ENCODE data around the gene MAN1A2.

Gene MAN1A2

DNA sequence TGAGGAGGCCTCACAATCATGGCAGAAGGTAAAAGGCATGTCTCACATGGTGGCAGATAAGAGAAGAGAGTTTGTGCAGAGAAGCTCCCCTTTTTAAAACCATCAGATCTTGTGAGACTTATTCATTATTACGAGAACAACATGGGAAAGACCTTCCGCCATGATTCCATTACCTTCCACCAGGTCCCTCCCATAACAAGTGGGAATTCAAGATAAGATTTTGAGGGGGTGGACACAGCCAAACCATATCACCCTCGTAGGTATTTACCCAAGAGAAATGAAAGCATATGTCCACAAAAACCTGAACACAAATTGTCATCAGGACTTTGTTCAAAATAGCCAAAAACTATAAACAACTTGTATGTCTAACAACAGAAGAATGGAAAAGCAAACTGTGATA lies 192.7 kb downstream of the MAN1A2 start:
- no peak for DNase-seq (ENCODE audit: low read depth)

DNA sequence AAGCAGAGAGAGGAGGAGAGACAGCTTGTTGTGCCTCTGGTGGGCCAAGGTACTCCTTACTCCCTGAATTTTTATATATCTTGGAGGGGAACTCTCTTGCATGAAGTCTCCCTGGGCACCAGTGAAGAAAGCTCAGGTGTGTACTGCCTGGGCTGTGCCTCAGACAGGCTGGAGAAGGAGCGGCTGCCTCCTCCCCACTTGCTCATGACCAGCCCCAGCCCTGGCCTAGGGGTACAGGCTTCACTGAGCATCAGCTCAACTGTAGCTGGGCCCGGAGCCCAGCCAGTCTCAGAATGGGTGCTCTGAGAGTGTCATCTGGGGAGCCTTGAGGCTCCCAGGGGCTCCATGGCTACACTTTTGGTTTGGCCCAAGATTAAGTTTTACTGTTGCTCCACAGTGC lies 193.8 kb downstream of the MAN1A2 start:
- DNase-seq (ENCODE audit: low read depth), result no peak

DNA sequence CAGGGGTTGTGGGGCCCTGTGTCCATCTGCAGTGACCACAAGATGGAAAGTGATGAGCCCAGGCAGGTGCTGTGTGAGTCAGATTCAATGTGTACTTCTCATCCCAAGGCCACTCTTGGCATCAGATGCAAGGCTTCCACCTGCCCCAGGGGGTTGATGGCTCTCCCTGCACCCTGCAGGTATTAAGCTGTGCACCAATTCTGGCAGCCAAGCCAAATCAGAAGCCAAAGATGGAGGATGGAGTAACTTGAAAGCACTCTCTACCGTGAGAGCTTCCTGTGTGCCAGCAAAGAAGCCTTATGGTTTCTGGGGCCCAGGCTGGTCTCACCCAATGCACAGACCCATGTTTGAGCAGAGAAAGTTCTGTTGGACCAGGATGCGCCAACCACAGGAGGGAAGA lies 194.3 kb downstream of the MAN1A2 start:
- no peak for DNase-seq (ENCODE audit: low read depth)

DNA sequence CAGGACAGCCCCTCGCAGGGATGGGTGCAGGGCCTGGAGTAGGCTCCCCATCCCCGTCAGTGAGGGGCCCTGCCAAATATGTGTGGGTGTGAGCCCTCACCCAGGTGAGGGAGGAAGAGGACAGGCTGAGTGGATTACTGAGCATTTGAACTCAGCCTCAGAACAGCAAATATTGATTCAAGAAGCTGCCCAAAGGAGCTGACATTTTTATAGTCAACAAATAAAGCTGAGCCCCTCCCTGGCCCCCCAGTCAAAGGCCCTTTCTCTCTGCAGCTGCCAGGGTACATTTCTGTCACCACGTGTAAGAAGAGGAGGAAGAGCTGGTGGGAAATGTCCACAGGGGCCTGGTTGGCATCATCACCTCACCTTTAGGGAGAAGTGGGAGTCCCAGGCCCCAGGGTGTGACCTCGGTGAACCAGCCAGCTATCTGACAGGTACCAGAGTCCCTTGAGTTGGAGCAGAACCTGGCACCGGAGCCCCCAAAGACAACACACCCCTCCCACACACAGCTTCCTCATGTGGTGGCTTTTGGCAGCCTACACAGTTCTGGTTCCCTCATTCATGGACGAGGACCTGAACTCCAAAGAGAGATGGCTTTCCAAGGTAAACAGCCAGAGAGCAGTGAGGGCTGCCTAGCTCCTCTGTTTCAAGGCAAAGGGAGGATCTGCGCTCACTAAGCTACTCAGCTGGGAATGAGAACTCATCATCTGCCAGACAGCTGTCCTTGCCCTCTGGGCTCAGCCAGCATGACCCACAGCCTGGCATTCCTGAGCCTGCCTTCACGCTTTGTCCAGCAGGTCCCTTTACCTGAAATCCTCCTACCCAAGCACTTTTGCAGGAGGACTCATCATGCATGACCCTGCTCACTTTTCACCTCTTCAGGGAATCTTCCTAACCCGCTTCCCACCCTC lies 195.6 kb downstream of the MAN1A2 start:
- DNase-seq (ENCODE audit: low read depth), result no peak

DNA sequence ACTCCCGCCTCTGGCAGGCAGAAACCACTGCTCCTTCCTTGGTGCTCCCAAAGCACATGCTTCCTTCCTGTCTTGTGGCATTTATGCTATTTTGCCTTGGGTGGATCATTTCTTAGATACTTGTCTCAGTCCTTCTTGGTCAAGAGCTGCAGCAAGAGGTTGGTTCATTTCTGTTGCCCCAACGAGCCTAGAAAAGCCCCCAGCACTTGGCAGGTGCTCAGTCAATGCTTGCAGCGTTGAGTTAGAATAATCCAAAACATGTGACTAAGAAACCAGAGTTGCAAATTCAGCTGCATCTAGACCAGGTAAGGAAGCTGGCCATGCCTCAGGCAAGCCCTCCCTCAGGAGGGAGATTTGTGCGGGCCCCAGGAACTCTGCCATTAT lies 196.2 kb downstream of the MAN1A2 start:
- DNase-seq (ENCODE audit: low read depth), result no peak

DNA sequence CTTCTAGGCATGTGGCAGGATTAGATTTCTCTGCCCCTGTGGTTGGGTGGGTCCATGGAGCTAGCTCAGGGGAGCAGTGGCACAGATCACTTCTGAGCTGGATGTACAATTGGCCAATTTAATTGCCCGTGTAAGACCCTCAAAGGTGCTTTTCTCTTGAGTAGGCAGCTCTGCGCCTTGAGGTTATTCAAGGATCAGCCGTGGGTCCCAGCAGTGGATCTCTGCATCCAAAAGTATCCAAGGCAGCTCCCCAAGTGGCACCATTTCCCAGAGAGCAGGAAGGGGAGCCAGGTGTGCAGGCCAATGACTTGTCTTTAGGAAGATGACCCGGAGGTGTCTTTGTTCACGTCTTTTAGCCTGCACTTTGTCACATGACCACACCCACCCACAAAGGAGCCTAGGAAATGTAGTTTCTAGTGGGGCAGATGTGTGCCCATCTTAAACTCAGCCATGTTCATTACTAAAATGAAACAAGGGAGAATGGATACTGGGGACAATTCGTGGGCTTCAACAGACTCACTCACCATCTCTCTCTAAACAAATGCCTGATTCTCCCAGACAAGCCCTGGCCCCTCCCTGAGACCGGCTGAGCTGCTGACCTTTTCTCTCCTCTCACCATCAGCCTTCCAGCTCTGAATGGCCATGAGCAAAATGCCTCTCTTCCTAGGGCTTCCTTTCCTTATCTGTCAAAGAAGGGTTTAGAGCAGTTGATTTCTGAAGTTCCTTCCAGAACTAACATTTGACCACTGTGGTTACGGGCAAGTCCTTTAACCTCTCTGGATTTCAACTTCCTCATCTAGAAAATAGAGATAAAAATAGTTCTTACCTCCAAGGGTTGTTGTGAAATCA lies 197.2 kb downstream of the MAN1A2 start:
- DNase-seq (ENCODE audit: low read depth), result no peak

DNA sequence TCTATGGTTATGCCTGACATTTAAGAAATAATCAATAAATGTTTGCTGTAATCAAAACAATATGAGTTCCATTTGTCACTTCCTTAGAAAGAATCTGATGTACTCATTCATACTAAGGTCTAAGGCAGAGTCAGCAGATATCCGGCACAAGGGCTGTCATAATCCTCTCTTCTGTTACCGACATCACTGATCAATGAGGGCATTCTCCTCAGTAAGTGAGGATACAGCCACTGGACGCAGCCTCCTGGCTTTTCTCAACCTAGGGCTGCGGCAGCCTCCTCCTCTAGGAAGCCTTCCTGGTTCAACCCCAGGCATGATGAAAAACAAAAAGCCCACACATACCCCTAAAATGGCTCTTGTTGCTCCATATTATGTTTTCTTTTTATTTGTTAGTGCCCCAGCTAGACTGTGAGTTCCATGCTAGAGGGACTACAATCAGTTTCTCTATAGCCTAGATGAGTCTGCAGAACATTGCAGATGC lies 197.9 kb downstream of the MAN1A2 start:
- no peak for DNase-seq (ENCODE audit: low read depth)

DNA sequence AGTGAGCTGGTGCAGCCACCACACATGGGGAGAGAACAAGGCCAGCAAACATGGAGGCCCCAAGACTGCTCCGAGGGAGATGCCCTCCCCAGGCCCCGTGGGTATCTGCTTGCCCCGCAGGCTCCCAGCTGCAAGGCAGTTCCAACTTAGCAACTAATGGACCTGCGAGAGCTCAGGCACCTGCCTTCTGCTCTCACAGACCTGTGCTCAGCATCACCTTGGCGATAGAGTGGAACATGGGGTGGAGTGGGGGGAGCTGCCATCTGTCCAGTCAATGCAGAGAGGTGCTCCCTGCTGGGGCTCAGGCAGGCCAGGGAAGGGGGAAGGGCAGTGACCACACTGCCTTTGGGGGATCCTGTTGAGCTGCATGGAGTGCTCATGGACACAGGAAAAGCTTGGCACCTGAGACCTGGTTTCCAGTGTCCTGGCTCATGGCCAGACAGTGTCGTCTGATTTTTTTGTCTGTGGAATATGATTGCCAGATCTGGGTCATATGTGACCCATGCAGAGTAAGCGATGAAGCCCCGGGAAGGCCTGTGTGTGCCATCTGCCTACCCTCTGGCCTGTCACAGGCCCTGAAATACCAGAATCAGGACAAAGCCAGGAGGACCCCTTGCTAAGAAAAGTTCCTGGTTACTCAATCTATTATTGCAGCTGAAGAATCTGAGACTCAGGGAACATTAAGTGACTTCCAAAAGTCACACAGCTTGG lies 198.7 kb downstream of the MAN1A2 start:
- DNase-seq (ENCODE audit: low read depth), result no peak

DNA sequence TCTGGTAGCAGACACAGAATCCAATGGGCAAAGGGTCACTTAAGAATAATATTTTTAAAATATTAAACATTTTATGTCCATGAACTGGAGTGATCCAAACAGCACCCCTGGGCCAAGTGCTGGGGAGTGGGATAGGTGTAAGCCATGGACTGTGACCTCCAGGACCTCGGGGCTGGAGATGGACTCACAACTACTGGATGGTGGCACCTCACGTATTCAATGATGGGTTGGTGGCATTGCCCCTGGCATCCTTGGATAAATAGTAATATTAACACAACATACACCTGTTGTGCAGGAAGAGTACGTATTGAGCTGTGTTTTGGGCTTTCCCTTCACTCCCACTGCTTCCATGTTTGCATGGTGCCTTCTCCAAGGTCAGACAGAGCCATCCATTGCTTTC lies 199.3 kb downstream of the MAN1A2 start:
- no peak for DNase-seq (ENCODE audit: low read depth)

DNA sequence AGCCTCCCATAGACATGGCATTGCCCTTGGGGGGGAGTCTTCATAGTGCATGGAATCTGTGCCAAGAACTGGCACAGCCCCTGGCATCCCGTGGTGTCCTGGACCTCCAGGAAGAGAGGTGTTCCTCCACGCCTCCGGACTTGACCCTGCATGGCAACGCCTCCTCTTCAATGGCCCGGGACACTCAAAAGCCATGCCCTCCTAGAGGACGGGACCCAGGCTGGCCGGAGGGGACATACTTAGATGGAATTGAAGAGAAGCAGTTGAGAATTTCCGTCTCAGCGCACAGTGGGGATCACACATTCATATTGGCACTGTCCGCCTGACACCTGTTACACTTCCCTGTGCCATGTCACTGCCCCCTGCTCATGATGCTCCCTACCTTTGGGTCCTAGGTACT lies 200.2 kb downstream of the MAN1A2 start:
- no peak for DNase-seq (ENCODE audit: low read depth)

DNA sequence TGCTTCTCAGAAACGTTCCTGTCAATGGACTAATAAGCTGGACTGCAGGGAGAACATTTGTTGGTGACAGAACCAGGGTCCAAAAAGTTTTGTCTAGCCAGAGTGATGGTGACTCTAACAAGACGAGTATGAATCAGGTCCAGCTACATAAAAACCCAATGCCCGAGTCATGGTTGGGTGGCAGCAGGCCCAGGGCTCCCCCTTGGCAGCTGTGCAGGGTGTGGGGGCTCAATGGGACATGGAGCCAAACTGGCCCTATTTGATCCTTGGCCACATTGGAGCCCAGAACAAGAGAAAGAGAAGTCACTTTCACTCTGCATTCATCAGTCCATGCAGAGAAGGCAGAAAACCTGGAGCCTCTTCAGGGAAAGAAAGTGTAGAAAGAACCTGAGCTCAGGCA lies 200.7 kb downstream of the MAN1A2 start:
- no peak for DNase-seq (ENCODE audit: low read depth)

DNA sequence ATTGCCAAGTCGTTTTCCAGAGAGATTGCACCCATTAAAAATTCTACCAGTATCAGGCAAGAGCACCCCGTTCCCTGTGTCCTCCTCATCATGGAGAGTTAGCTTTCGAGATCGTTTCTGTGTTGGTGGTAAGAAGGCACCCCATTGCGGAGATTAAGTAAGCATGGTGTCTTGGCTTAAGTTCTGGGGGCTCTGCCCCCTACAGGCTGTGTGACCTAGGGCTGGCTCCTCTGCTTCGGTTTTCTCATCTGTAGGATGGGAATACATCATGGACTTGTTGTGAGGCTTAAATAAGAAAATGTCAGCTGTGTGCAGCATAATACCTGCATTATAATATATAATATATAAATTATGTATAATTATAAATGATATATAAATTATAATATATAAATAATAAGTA lies 201.8 kb downstream of the MAN1A2 start:
- DNase-seq (ENCODE audit: low read depth), result no peak

DNA sequence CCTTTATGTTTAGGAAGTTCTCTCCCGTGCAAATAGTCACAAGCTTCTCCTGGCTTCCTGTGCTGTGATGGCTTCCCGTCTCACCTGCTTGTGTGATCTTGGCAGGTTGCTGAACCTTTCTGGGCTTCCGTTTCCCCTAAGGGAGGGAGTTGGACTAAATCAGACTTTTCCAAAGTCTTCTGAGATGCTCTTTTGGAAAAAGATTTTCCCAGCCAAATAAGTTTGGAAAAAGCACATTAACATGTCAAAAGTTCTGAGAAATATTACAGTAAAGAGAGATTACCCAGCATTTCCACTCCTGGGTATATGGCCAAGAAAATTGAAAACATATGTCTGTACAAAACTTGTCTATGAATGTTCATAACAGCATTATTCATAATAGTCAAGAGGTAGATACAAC lies 202.6 kb downstream of the MAN1A2 start:
- DNase-seq (ENCODE audit: low read depth), result no peak

DNA sequence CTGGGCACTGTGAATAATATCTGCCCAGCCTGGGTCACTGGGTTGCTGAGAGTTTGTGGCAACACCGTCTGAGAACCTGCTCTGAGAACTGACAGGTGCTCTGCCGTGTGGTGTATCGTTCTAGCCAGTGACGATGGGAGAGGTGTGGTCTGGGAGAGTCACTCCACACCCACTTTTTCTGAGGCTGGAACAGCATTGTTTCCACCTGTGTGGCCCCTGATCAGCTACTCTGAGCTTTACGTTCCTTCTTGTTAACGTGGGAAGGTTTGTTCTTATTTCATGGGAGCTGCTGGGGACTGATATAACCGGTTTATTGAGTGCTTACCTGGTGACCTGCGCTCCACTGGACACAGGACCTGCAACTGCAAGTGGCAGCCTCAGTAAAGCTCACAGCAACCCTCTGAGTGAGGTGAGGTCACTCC lies 203.8 kb downstream of the MAN1A2 start:
- no peak for DNase-seq (ENCODE audit: low read depth)

DNA sequence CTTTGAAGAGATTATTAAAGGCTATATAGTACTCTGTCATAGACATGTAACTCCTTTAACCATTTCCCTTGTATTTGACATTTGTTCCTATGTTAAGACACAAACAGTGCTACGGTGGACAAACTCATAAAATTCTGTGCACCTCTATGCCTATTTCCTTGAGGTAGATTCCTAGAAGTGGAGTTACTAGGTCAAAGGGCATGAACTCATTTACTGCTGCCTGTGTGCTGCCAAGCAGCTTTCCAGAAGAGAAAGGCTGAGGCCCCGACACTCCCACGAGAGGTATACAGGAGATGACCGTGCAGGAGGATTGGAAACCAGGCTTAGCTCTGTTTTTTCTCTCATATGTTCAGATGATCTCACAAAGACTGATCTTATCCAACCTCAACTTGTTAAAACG lies 204.2 kb downstream of the MAN1A2 start:
- no peak for DNase-seq (ENCODE audit: low read depth)

DNA sequence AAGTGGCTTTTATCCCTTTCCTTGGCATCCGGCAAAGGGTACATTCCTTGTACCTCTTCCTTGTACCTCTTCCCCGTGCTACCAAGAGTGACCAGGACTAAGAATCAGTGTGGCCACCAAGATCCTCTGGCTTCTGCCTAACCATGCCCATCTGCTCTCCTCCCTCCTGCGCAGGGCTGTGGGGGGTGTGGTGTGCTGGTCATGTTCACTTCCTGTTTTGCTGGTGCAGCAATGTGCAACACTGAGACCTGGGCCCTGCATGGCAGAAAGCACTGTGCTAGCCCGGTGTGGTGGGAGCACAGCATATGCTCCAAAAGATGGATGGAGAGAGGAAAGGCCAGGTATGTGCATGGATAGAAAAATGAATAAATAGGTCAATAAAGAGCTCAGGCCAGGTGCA lies 205.3 kb downstream of the MAN1A2 start:
- no peak for DNase-seq (ENCODE audit: low read depth)

DNA sequence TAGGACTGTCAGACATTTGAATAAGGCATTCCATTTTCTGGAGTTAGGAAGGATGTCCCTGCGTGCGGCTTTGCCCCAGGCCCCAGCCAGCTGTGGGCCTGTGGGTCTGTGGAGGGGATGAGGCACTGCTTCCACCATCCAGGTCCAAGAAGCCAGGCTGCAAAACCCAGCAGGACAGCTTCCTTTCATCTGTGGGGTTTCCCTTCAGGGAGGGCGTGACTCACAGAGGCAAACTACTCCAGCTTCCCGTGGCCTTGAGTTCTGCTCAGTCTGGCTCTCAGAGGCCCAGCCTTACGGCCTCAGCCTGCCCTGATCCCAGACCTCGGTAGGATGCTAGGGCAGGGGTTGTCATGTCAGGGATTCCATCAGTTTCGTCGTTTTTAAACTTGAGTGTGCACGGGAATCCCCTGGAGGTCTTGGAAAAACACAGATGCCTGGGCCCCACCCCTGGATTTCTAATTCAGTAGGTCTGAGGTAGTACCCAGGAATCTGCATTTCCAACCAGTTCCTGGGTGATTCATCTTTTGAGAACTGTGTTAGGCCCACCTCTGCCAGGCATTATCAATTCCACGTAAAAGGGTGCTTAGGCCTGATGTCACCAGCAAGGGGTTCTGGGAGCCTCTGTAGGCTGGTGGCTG lies 206.3 kb downstream of the MAN1A2 start:
- DNase-seq (ENCODE audit: low read depth), result no peak

DNA sequence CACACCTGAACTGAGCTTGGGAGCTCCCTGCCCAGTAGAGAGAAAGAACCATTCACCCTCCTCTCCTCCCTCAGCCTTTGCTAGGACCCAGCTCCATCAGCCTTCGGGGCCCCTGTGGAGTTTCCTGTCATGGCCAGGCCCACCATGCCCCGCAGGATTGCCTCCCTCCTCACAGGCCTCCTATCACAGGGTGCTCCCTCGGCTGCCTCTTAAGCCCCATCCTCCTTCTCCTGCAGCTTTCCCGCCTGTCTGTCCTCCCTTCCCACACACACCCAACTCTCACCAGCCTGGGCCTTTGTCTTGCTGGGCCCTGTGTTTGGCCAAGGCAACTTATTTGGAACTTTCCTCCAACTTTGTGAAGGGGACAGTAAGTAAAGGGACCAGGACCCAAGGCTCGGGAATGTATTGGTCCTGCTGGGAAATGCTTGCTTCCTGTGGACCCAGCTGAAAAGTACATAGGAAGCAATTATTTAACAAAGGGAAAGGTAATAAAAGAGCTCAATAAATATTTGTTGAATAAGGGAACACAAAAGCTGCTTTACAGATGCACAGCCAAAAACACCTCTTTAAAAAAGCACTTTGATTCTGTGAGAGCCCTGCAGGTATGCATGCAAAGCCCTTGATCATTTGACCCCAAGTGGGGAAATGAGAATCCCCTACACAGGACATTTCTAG lies 207.0 kb downstream of the MAN1A2 start:
- no peak for DNase-seq (ENCODE audit: low read depth)

DNA sequence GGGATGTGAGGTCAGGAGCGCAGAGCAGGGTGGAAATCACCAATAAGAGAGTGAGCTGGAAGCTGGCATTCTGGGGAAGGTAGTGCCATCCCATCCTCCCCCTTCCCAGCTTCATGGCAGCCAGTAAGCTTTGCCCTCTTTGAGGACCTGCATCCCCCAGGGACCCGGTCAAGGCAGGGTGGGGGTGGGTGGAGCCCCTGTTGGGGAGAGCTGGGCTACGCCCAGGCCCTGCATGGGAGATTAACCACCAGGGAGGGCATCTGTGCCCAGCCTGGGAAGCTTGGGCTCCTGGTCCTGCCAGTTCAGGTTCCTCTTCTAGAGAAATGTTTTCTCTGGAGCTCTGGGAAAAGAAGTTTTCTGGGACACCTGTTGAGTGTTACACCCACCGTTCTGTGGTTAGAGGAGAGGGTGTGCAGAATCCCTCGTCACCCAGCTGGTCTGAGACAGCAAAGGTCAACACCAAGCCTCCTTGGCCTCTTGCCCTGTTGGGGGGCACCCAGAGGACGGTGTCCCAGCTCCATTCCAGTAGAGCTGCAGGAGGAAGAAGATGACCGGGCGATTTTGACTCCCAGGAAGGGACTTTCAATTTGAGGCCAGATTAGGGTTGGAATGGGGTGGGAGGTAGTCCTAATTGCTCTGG lies 208.5 kb downstream of the MAN1A2 start:
- DNase-seq (ENCODE audit: low read depth), result no peak

DNA sequence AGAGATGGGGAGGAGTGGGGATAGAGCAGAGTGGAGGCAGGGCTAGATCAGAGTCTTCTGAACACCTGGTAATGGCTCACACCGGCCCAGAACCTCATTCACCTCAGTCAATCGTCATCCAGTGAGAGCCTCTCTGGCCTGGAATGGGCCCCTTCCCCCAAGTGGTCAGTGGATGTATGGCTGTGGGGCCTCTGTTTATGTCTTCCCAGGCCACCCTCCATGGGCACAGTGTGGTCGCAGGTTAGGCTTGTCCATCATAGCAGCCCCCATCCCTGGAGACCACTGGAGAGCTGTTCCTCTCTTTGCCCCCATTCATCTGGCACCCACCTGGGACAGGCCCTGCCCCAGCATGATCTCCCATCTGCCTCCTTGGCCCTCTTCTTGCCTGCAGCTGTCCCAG lies 209.0 kb downstream of the MAN1A2 start:
- DNase-seq (ENCODE audit: low read depth), result no peak

Data from stimulated activated CD8-positive, alpha-beta memory T cell treated with anti-CD3 and anti-CD28 coated beads, Interleukin-15, amount 100 ng/mL, for 1 hour (primary cell).